Mesothelial cell of epicardium (in vitro differentiated cells): ENCODE data around the gene NLRC5. TPM values are rescaled to one million over a fixed set of nuclear protein-coding genes. Genes with fewer than 3 reads are reported as not detected.

Experiments
- DNase-seq, 2 experiments: peaks; one replicate each; pipeline ENCODE4 v3.0.0; 2021; ENCODE audit warnings: low spot score in 2 of 2; ENCODE audit not compliant: unreplicated experiment in 2 of 2
- H3K27ac Mint-ChIP-seq: 2 replicates; pipeline ENCODE4 v1.8.0; 2021; ENCODE audit warnings: mixed read lengths
- H3K27me3 Mint-ChIP-seq: 2 replicates; pipeline ENCODE4 v1.8.0; 2021; ENCODE audit warnings: low read depth, mixed read lengths
- H3K36me3 Mint-ChIP-seq: 2 replicates; pipeline ENCODE4 v1.8.0; 2021; ENCODE audit warnings: mixed read lengths
- H3K4me1 Mint-ChIP-seq: 2 replicates; pipeline ENCODE4 v1.8.0; 2021; ENCODE audit warnings: mixed read lengths
- H3K4me3 Mint-ChIP-seq: 2 replicates; pipeline ENCODE4 v1.8.0; 2021; ENCODE audit warnings: mild to moderate bottlenecking, moderate library complexity, mixed read lengths
- H3K9me3 Mint-ChIP-seq: 2 replicates; pipeline ENCODE4 v1.8.0; 2021; ENCODE audit warnings: mixed read lengths
- total RNA-seq: library from RNA; stranded (reverse); gene quantifications from 3 replicates; pipeline ENCODE4 v1.2.1, GENCODE V29; 2021
- TF ChIP-seq, protein P1 (sequence below): fragments of 200-600 bp; sonication (generic); IDR thresholded peaks from one replicate; pipeline ENCODE4 v1.5.0; 2021; ENCODE audit warnings: antibody characterized with exemption; ENCODE audit not compliant: unreplicated experiment

Gene NLRC5
- total RNA-seq, 1 donor from 2014 or later = 3.7 TPM

GRCh38 chr16:56980792-56981724 lies 8.3 kb upstream of the NLRC5 start:
- peak overlapping the region; percentile 47 for H3K27ac Mint-ChIP-seq
- peaks cover 11% of the 10 kb centered on the region for H3K27me3 Mint-ChIP-seq
- H3K4me3 Mint-ChIP-seq = no peak overlapping the region
- TF ChIP-seq, protein P1, sequence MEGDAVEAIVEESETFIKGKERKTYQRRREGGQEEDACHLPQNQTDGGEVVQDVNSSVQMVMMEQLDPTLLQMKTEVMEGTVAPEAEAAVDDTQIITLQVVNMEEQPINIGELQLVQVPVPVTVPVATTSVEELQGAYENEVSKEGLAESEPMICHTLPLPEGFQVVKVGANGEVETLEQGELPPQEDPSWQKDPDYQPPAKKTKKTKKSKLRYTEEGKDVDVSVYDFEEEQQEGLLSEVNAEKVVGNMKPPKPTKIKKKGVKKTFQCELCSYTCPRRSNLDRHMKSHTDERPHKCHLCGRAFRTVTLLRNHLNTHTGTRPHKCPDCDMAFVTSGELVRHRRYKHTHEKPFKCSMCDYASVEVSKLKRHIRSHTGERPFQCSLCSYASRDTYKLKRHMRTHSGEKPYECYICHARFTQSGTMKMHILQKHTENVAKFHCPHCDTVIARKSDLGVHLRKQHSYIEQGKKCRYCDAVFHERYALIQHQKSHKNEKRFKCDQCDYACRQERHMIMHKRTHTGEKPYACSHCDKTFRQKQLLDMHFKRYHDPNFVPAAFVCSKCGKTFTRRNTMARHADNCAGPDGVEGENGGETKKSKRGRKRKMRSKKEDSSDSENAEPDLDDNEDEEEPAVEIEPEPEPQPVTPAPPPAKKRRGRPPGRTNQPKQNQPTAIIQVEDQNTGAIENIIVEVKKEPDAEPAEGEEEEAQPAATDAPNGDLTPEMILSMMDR = no peak
- H3K4me1 Mint-ChIP-seq = peaks cover 7% of the 10 kb centered on the region
- DNase-seq = no peak
- peaks cover 3% of the 10 kb centered on the region for H3K9me3 Mint-ChIP-seq
- H3K36me3 Mint-ChIP-seq = no peaks in the 10 kb centered on the region

GRCh38 chr16:56981729-56982271 lies 7.6 kb upstream of the NLRC5 start:
- DNase-seq = no peak
- TF ChIP-seq, protein P1 = no peak
- Mint-ChIP-seq H3K27me3 (peaks cover 13% of the 10 kb centered on the region), H3K27ac (no peak overlapping the region), H3K4me3 (no peak overlapping the region), H3K9me3 (peaks cover 3% of the 10 kb centered on the region), H3K36me3 (no peaks in the 10 kb centered on the region), H3K4me1 (peaks cover 7% of the 10 kb centered on the region)

- peaks cover 21% of the 10 kb centered on the region for H3K27me3 Mint-ChIP-seq
- no peak overlapping the region for H3K4me3 Mint-ChIP-seq
- no peak overlapping the region for H3K27ac Mint-ChIP-seq
- DNase-seq = no peak
- H3K4me1 Mint-ChIP-seq = peaks cover 7% of the 10 kb centered on the region
- H3K9me3 Mint-ChIP-seq = peaks cover 3% of the 10 kb centered on the region
- no peaks in the 10 kb centered on the region for H3K36me3 Mint-ChIP-seq
- TF ChIP-seq, protein P1 = no peak
Measured at GRCh38 chr16:56982695-56983094, 6.7 kb upstream of the NLRC5 start.

DNA sequence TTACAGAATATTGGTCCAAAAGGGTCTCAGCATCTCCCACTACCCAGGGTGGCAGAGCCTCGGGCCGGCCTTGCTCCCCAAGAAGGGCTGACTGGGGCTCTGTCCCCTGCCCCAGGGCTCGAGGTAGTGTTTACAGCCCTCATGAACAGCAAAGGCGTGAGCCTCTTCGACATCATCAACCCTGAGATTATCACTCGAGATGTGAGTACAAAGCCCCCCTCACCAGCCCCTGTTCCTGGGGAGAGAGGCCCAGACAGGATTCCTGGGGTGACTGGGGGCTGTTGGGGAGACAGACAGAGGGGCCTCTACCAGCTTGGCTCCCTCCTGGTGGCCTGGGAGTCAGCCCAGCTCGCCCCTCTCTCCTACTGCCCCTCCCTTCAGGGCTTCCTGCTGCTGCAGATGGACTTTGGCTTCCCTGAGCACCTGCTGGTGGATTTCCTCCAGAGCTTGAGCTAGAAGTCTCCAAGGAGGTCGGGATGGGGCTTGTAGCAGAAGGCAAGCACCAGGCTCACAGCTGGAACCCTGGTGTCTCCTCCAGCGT lies 6.1 kb upstream of the NLRC5 start:
- TF ChIP-seq, protein P1 = no peak
- Mint-ChIP-seq H3K4me1 (peaks cover 7% of the 10 kb centered on the region), H3K27ac (no peak overlapping the region), H3K27me3 (peaks cover 27% of the 10 kb centered on the region), H3K9me3 (peaks cover 3% of the 10 kb centered on the region), H3K36me3 (no peaks in the 10 kb centered on the region), H3K4me3 (no peak overlapping the region)
- no peak for DNase-seq

DNA sequence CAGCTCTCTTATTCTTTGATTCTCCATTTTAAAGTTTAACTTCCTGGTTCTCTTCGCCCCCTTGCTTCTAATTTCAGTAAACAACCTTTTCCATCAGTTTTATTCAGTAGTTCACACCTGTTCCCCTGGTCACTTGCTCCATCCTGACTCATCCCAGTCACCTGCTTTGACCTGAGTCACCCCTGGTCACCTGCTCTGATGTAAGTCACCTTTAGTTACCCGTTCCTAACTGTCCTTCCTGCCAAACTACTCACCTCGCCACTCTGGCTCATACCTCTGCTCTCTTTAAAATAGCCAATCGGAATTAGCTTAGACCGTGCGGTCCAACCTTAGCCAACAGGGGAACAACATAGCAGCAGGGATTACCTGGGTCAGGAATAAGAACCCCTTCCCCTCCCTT lies 4.7 kb upstream of the NLRC5 start:
- Mint-ChIP-seq H3K27me3 (peaks cover 40% of the 10 kb centered on the region), H3K4me3 (no peak overlapping the region), H3K27ac (no peak overlapping the region), H3K9me3 (peaks cover 3% of the 10 kb centered on the region), H3K36me3 (no peaks in the 10 kb centered on the region), H3K4me1 (peaks cover 11% of the 10 kb centered on the region)
- TF ChIP-seq, protein P1 = no peak
- DNase-seq = no peak
